ENCODE results near the gene FSTL5.

FSTL5 gene

GRCh38 chr4:161356351-161356750, 807.4 kb downstream of the FSTL5 start:
- no peak for DNase-seq
- H3K27me3 Mint-ChIP-seq (ENCODE audit: low read depth, poor library complexity), result no peaks in the 10 kb centered on the region
- H3K4me1 Mint-ChIP-seq, result no peaks in the 10 kb centered on the region
- no peaks in the 10 kb centered on the region for H3K9me3 Mint-ChIP-seq
- no peaks in the 10 kb centered on the region for H3K36me3 Mint-ChIP-seq (ENCODE audit: low read depth)
- H3K4me3 Mint-ChIP-seq, result no peak overlapping the region
- TF ChIP-seq CTCF (IDR thresholded peaks at IDR 0.05), result no peak
- no peak overlapping the region for H3K27ac Mint-ChIP-seq

GRCh38 chr4:161350946-161351345, 812.9 kb downstream of the FSTL5 start:
- H3K9me3 Mint-ChIP-seq, result peaks cover 5% of the 10 kb centered on the region
- TF ChIP-seq CTCF (IDR thresholded peaks at IDR 0.05), result no peak
- no peak for DNase-seq
- H3K27me3 Mint-ChIP-seq (ENCODE audit: low read depth, poor library complexity), result no peaks in the 10 kb centered on the region
- no peaks in the 10 kb centered on the region for H3K36me3 Mint-ChIP-seq (ENCODE audit: low read depth)
- H3K4me3 Mint-ChIP-seq, result no peak overlapping the region
- no peaks in the 10 kb centered on the region for H3K4me1 Mint-ChIP-seq
- H3K27ac Mint-ChIP-seq, result no peak overlapping the region

- Mint-ChIP-seq H3K4me1 (peaks cover 7% of the 10 kb centered on the region), H3K27ac (no peak overlapping the region), H3K27me3 (ENCODE audit: low read depth, poor library complexity) (no peaks in the 10 kb centered on the region), H3K4me3 (no peak overlapping the region), H3K9me3 (peaks cover 5% of the 10 kb centered on the region), H3K36me3 (ENCODE audit: low read depth) (no peaks in the 10 kb centered on the region)
- no peak for DNase-seq
- TF ChIP-seq CTCF (IDR thresholded peaks at IDR 0.05), result no peak
These were observed 818.1 kb downstream of the FSTL5 start for GRCh38 chr4:161345741-161346140.

- H3K9me3 Mint-ChIP-seq, result no peaks in the 10 kb centered on the region
- no peak for TF ChIP-seq CTCF (IDR thresholded peaks at IDR 0.05)
These were observed 820.2 kb downstream of the FSTL5 start for GRCh38 chr4:161343569-161343950.

GRCh38 chr4:161342881-161343568, 820.8 kb downstream of the FSTL5 start:
- H3K27ac Mint-ChIP-seq, result no peak overlapping the region
- H3K36me3 Mint-ChIP-seq (ENCODE audit: low read depth), result no peaks in the 10 kb centered on the region
- no peak overlapping the region for H3K4me3 Mint-ChIP-seq
- H3K9me3 Mint-ChIP-seq, result no peaks in the 10 kb centered on the region
- DNase-seq, result no peak
- no peaks in the 10 kb centered on the region for H3K27me3 Mint-ChIP-seq (ENCODE audit: low read depth, poor library complexity)
- peaks cover 7% of the 10 kb centered on the region for H3K4me1 Mint-ChIP-seq
- no peak for TF ChIP-seq CTCF (IDR thresholded peaks at IDR 0.05)

More at GRCh38 chr4:161343569-161343950, 820.2 kb downstream of the FSTL5 start:
- Mint-ChIP-seq H3K4me1 (peaks cover 7% of the 10 kb centered on the region), H3K36me3 (ENCODE audit: low read depth) (no peaks in the 10 kb centered on the region), H3K4me3 (no peak overlapping the region), H3K27ac (no peak overlapping the region), H3K27me3 (ENCODE audit: low read depth, poor library complexity) (no peaks in the 10 kb centered on the region)
- DNase-seq, result no peak

- no peaks in the 10 kb centered on the region for H3K4me1 Mint-ChIP-seq
- no peak overlapping the region for H3K4me3 Mint-ChIP-seq
- H3K9me3 Mint-ChIP-seq, result no peaks in the 10 kb centered on the region
- no peak for DNase-seq
- TF ChIP-seq CTCF (IDR thresholded peaks at IDR 0.05), result no peak
- H3K36me3 Mint-ChIP-seq (ENCODE audit: low read depth), result no peaks in the 10 kb centered on the region
- H3K27ac Mint-ChIP-seq, result no peak overlapping the region
- H3K27me3 Mint-ChIP-seq (ENCODE audit: low read depth, poor library complexity), result peaks cover 4% of the 10 kb centered on the region
These were observed 827.2 kb downstream of the FSTL5 start for GRCh38 chr4:161336621-161337020.
